ENCODE measurements around the gene FAM210A. TPM values are rescaled to one million over a fixed set of nuclear protein-coding genes. Genes with fewer than 3 reads are reported as not detected.

Gene FAM210A
- polyA plus RNA-seq, 1 donor (not counting 4 experiments of a cell fraction or from before 2014, with no cell fraction given): 31.7 TPM

DNA sequence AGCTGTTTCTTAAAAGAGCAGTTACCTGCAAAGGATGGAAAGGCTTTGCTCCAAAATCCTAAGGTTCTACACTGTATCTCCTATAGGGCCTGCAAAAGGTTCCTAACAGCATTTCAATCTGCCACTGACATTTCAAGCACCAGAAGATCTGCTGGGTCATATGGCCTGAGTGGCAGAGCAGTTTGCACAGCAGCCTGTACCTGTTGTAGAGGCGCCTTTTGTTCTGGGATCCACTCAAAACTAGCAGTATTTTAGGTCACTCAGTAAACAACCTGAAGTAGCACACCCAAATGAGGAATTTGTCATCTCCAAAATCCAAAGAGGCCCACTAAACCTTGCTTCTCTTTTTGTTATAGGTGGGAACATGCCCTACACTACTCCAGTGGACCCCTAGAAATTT, 6.2 kb downstream of the FAM210A start:
- dilution Hi-C loops (cut with MboI; ENCODE audit: extremely low pct_ligation_motif_present, low sequenced_read_pairs): no loop called here
- Histone ChIP-seq H3K4me3 (ENCODE audit: control insufficient read depth in 2 of 3, extremely low read depth in 1 of 3, insufficient read depth in 2 of 3, low read depth in 1 of 3, low read length in 3 of 3) (no peak overlapping the region), H3K4me2 (ENCODE audit: control insufficient read depth, extremely low read depth, insufficient read depth, low read depth, low read length) (no peak overlapping the region), H3K27me3 (ENCODE audit: control insufficient read depth, extremely low read depth, insufficient read depth, low read length) (no peaks in the 10 kb centered on the region), H3K9me3 (ENCODE audit: control insufficient read depth, low read depth, low read length) (no peaks in the 10 kb centered on the region), H3K4me1 (ENCODE audit: control insufficient read depth, extremely low read depth, insufficient read depth, low read length) (peaks cover 7% of the 10 kb centered on the region), H3K9me1 (ENCODE audit: control insufficient read depth, extremely low read depth, insufficient read depth, low read length) (no peaks in the 10 kb centered on the region), H4K20me1 (ENCODE audit: control insufficient read depth, extremely low read depth, insufficient read depth, low read length) (no peaks in the 10 kb centered on the region), H3K9ac (ENCODE audit: control insufficient read depth, extremely low read depth, insufficient read depth, low read length) (no peak overlapping the region), H2AFZ (ENCODE audit: control insufficient read depth, low read length) (no peak overlapping the region), H3K79me2 (ENCODE audit: control insufficient read depth, insufficient read depth, low read length) (peaks cover 98% of the 10 kb centered on the region), H3K36me3 (ENCODE audit: control insufficient read depth in 2 of 2, extremely low read depth in 1 of 2, insufficient read depth in 2 of 2, low read length in 2 of 2) (peaks cover 5 to 7% of the 10 kb centered on the region in 2 experiments), H3K27ac (ENCODE audit: control insufficient read depth, insufficient read depth, low read length) (no peak overlapping the region)
- DNase-seq (ENCODE audit: low read depth, low spot score) (no peak), FAIRE-seq (no peak)
- TF ChIP-seq CTCF (optimal IDR thresholded peaks at IDR 0.05 in 1 of 3, IDR thresholded peaks at IDR 0.05 in 1 of 3, conservative IDR thresholded peaks at IDR 0.05 in 1 of 3; ENCODE audit: extremely low read depth in 1 of 3, insufficient read depth in 2 of 3, low read length in 3 of 3) (no peak), EZH2 (IDR thresholded peaks at IDR 0.05; ENCODE audit: low read length) (no peak)

DNA sequence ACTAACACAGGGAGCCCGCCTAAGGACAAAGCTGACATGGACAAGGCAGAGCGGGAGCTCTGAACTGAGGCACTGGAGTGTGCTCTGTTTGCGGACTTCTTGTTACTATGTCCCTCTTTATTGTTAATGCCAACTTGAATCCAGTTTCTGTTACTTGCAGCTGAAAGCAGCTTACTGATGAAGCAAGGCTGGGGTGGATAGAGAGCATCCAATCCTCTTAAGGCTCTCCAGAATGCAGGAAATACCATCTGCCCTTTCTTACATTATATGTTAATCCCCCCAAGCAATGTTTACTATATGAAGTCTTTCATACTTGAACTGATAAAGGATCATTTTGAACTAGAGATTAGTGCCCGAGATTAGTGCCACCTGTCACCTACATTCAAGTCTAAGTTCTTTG, 9.4 kb downstream of the FAM210A start:
- TF ChIP-seq CTCF (optimal IDR thresholded peaks at IDR 0.05 in 1 of 3, IDR thresholded peaks at IDR 0.05 in 1 of 3, conservative IDR thresholded peaks at IDR 0.05 in 1 of 3; ENCODE audit: extremely low read depth in 1 of 3, insufficient read depth in 2 of 3, low read length in 3 of 3): no peak
- TF ChIP-seq EZH2 (IDR thresholded peaks at IDR 0.05; ENCODE audit: low read length): no peak
- FAIRE-seq: peak; percentile 39
- Histone ChIP-seq H3K4me2 (ENCODE audit: control insufficient read depth, extremely low read depth, insufficient read depth, low read depth, low read length) (no peak overlapping the region), H3K36me3 (ENCODE audit: control insufficient read depth in 2 of 2, extremely low read depth in 1 of 2, insufficient read depth in 2 of 2, low read length in 2 of 2) (peaks cover 1 to 5% of the 10 kb centered on the region in 2 experiments), H2AFZ (ENCODE audit: control insufficient read depth, low read length) (no peak overlapping the region), H4K20me1 (ENCODE audit: control insufficient read depth, extremely low read depth, insufficient read depth, low read length) (no peaks in the 10 kb centered on the region), H3K4me1 (ENCODE audit: control insufficient read depth, extremely low read depth, insufficient read depth, low read length) (no peaks in the 10 kb centered on the region), H3K27me3 (ENCODE audit: control insufficient read depth, extremely low read depth, insufficient read depth, low read length) (no peaks in the 10 kb centered on the region), H3K9ac (ENCODE audit: control insufficient read depth, extremely low read depth, insufficient read depth, low read length) (no peak overlapping the region), H3K9me3 (ENCODE audit: control insufficient read depth, low read depth, low read length) (no peaks in the 10 kb centered on the region), H3K27ac (ENCODE audit: control insufficient read depth, insufficient read depth, low read length) (no peak overlapping the region), H3K4me3 (ENCODE audit: control insufficient read depth in 2 of 3, extremely low read depth in 1 of 3, insufficient read depth in 2 of 3, low read depth in 1 of 3, low read length in 3 of 3) (no peak overlapping the region), H3K79me2 (ENCODE audit: control insufficient read depth, insufficient read depth, low read length) (peaks cover 97% of the 10 kb centered on the region), H3K9me1 (ENCODE audit: control insufficient read depth, extremely low read depth, insufficient read depth, low read length) (no peaks in the 10 kb centered on the region)
- DNase-seq (ENCODE audit: low read depth, low spot score): no peak
- dilution Hi-C loops (cut with MboI; ENCODE audit: extremely low pct_ligation_motif_present, low sequenced_read_pairs): no loop called here

Data from keratinocyte (primary cell).